ENCODE results near the gene ACOT11.

Gene ACOT11

DNA sequence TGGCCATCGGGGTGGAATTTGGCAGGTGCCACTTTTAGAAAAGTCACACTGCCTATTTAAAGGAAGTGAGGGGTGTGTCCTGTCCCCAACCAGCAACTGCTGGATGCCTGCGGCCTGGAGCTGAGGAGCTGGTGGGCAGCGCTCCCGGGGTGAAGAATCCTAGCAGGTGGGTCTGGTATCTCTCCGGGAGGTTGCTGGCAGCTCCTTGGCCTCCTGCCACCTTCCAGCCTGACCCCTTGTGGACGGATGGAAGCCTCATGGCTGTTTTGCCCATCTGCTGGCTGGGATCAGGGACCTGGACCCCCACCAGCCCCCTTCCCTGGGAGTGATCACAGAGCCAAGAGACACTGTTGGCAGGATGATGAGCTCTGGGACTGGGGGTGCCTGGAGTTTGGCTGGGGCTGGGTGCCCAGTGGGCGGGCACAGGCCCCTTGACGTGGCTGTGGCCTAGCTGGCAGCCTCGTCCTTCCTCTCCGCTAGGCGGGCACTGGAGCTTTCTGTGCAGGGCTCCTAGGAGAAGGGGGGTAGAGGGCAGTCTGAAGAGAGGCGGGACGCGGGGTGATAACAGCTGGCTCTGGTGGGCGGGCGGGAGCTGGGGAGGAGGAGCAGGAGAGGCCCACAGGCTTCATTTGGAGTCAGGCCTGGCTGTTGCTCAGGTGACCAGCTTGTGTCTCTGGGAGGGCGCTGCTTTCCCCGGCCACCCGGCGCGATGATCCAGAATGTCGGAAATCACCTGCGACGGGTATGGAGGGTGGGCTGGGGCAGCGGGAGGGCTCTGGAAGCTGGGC is at the start of gene ACOT11:
Gene ACOT11, plus strand, starts transcription at position 628 of the 788 bp plus-strand sequence. Its CDS starts 82 bp downstream, at position 710.
- peak; percentile 96 for DNase-seq
- H3K27ac ChIP-seq: peak within 1 kb of the TSS; percentile 76
- TF ChIP-seq, protein P1, sequence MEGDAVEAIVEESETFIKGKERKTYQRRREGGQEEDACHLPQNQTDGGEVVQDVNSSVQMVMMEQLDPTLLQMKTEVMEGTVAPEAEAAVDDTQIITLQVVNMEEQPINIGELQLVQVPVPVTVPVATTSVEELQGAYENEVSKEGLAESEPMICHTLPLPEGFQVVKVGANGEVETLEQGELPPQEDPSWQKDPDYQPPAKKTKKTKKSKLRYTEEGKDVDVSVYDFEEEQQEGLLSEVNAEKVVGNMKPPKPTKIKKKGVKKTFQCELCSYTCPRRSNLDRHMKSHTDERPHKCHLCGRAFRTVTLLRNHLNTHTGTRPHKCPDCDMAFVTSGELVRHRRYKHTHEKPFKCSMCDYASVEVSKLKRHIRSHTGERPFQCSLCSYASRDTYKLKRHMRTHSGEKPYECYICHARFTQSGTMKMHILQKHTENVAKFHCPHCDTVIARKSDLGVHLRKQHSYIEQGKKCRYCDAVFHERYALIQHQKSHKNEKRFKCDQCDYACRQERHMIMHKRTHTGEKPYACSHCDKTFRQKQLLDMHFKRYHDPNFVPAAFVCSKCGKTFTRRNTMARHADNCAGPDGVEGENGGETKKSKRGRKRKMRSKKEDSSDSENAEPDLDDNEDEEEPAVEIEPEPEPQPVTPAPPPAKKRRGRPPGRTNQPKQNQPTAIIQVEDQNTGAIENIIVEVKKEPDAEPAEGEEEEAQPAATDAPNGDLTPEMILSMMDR (IDR thresholded peaks at IDR 0.05; ENCODE audit: low read depth, low read length): peak; percentile 57

DNA sequence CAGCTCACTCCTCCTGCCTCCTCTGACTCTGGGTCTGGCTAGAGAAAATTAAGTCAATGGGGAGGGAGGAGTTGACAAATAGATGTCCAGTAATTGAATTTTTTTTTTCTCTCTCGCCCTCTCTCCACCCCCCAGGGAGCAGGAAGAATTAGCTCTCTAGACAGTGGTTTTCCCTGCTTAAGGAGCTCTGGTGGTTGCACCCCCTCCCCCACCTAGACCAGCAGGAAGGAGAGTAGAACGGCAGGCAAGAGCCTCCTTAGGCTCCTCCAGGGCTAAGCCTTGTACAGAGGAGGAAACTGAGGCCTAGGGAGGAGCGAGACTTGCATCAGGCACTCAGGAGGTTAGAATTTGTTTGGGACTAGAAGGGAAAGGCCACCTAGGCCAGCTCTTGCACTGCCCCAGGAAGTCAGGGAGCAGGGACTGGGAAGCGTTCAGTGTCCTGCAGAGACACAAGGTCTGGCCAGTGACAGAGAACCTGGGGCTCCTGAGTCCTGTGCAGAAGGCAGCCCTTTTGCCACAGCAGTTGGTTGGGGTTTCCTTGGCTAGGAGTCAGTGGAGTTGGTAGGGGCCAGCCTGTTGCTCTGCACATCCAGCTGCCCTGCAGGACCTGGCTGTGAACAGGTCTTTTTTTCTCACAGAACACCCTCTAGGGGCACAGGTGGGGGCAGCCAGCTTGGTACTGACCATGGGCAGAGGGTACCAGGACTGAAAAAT is 49.5 kb upstream of the ACOT11 start:
- peak; percentile 82 for DNase-seq
- Histone ChIP-seq H3K36me3 (no peaks in the 10 kb centered on the region), H3K4me3 (ENCODE audit: low read depth, low read length) (peak overlapping the region; percentile 50), H3K27ac (peak overlapping the region; percentile 58), H3K9me3 (ENCODE audit: severe bottlenecking) (no peaks in the 10 kb centered on the region), H3K27me3 (ENCODE audit: insufficient read depth, low read depth, severe bottlenecking) (no peaks in the 10 kb centered on the region)
- TF ChIP-seq, protein P1 (IDR thresholded peaks at IDR 0.05; ENCODE audit: low read depth, low read length): no peak

More for the DNA sequence above, at the start of gene ACOT11:
- H3K9me3 ChIP-seq (ENCODE audit: severe bottlenecking): no peaks in the 10 kb centered on the region
- no peaks in the 10 kb centered on the region for H3K27me3 ChIP-seq (ENCODE audit: insufficient read depth, low read depth, severe bottlenecking)
- peak within 1 kb of the TSS; percentile 46 for H3K4me3 ChIP-seq (ENCODE audit: low read depth, low read length)
- no peaks in the 10 kb centered on the region for H3K36me3 ChIP-seq

DNA sequence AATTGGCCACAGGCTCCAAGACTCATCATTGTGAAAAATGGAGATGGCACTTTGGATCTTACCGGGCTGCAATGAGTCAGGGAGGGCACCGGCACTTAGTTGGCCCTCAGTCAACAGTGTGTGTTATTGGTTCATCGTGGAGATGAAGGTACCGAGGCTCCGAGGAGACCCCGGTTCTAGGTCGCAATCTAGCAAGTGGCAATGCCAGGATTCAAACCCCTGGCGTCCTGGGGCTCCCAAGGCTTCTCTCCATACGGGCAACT is 49.0 kb upstream of the ACOT11 start:
- Histone ChIP-seq H3K9me3 (ENCODE audit: severe bottlenecking) (no peaks in the 10 kb centered on the region), H3K4me3 (ENCODE audit: low read depth, low read length) (peak overlapping the region; percentile 50), H3K27me3 (ENCODE audit: insufficient read depth, low read depth, severe bottlenecking) (no peaks in the 10 kb centered on the region), H3K36me3 (no peaks in the 10 kb centered on the region), H3K27ac (peak overlapping the region; percentile 58)
- no peak for DNase-seq
- TF ChIP-seq, protein P1 (IDR thresholded peaks at IDR 0.05; ENCODE audit: low read depth, low read length): no peak

DNA sequence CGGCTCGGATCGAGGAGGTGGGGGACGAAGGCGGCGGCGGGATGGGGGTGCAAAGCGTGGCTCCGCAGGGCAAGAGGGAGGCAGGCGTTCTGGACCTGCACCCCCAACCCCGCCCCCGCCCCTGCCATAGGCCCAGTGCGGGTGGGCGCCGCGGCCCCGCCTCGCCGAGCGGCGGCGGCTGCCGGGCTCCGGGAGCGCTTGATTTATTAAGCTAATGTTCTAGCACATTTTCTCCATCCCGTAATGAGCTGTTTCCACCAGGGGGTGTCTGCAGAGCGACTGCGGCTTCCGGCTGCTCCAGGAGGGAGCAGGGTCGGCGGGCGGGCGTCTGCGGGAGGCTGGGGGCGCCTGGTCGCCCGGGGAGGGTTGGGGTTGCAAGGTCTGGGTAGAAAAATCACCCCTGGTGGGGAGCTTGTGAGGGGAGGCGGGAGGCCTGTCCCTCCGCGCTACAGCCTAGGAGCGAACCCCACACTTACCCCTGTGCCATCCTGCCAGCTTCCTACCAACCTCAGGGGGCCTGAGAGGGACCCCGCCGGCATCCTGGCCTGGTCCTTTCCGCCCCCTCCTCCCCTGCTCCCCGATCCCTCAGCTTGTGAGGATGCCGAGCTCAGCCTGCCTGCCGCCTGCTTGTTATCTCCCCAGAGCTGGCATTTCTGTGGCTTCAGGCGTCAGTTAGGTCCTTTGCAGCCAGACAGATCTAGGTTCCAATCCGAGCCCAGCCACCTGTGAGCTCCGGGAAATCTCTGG is 48.5 kb upstream of the ACOT11 start:
- peak overlapping the region; percentile 73 for H3K27ac ChIP-seq
- H3K36me3 ChIP-seq: no peaks in the 10 kb centered on the region
- no peaks in the 10 kb centered on the region for H3K27me3 ChIP-seq (ENCODE audit: insufficient read depth, low read depth, severe bottlenecking)
- peak overlapping the region; percentile 50 for H3K4me3 ChIP-seq (ENCODE audit: low read depth, low read length)
- TF ChIP-seq, protein P1 (IDR thresholded peaks at IDR 0.05; ENCODE audit: low read depth, low read length): peak; percentile 44; the same call in 1 of the 2 replicates
- DNase-seq: peak; percentile 71
- H3K9me3 ChIP-seq (ENCODE audit: severe bottlenecking): no peaks in the 10 kb centered on the region

DNA sequence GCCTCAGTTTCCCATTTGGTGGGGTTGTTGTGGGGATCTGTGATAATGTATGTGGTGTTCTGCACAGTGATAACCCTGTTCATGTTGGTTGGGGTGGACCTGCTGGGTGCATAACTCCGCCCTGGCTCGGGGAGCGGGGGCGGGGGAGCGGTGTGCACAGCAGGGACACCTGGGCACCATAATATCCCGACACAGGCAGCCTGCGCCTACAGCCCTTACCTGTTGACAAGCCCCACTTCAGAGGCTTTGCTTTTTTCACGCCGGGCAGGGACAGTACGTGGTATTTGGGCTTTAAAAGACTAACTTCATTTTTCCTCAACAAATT is 48.0 kb upstream of the ACOT11 start:
- H3K4me3 ChIP-seq (ENCODE audit: low read depth, low read length): peak overlapping the region; percentile 50
- TF ChIP-seq, protein P1 (IDR thresholded peaks at IDR 0.05; ENCODE audit: low read depth, low read length): no peak
- DNase-seq: no peak

More for the DNA sequence above, 48.0 kb upstream of the ACOT11 start:
- no peaks in the 10 kb centered on the region for H3K9me3 ChIP-seq (ENCODE audit: severe bottlenecking)
- no peaks in the 10 kb centered on the region for H3K36me3 ChIP-seq
- H3K27me3 ChIP-seq (ENCODE audit: insufficient read depth, low read depth, severe bottlenecking): no peaks in the 10 kb centered on the region
- no peak overlapping the region; the same call in 1 of the 2 replicates for H3K27ac ChIP-seq
